OCI-LY1 (cell line): Measurements from ENCODE around the gene DIDO1.

Experiments
- CTCF ChIP-seq: fragments of 200-600 bp; sonication (generic), shearing (Covaris generic); IDR thresholded peaks from 2 replicates; pipeline ENCODE4 v1.5.1; 2017; ENCODE audit warnings: mild to moderate bottlenecking, antibody characterized with exemption, low read length, moderate library complexity, mixed read lengths
- EZH2 ChIP-seq: fragments of 200-600 bp; sonication (generic), shearing (Covaris generic); IDR thresholded peaks from 2 replicates; pipeline ENCODE4 v1.8.0; 2017; ENCODE audit warnings: borderline replicate concordance, mixed run types, mild to moderate bottlenecking, antibody characterized with exemption, low read length, moderate library complexity, mixed read lengths

DNA sequence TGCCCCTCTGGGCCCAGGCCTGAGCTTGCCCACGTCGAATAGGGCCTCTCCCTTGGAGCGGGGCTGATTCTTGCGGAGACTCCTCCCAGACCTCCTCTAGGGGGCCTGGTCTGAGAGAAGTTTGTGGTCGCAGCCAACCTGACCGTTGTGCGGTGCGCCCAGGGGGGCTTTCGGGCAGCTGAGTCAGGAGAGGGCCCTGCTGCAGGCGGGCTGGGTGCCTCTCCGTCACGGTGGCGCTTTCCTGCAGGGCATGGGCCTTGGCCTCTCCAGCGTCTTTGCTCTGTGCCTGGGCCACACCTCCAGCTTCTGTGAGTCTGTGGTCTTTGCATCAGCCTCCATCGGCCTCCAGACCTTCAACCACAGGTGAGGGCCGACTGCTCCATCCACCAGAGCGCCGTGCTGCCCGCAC is 39.1 kb upstream of the DIDO1 start:
- no peak for TF ChIP-seq CTCF
- no peak for TF ChIP-seq EZH2
